HG03469 (cell line): ENCODE results near the gene EDN1.
"Not testable (repeated sequence)": the region's sequence is repeated elsewhere in the genome, so short reads cannot be mapped to it uniquely, and the experiment has no call there.

ENCODE experiments used
- ATAC-seq: cut with Tn5 transposase; IDR thresholded peaks from one replicate; pipeline ENCODE4 v1.9.1; 2021; ENCODE audit warnings: mild to moderate bottlenecking, moderate library complexity, moderate number of reproducible peaks; ENCODE audit not compliant: unreplicated experiment

Gene EDN1

DNA sequence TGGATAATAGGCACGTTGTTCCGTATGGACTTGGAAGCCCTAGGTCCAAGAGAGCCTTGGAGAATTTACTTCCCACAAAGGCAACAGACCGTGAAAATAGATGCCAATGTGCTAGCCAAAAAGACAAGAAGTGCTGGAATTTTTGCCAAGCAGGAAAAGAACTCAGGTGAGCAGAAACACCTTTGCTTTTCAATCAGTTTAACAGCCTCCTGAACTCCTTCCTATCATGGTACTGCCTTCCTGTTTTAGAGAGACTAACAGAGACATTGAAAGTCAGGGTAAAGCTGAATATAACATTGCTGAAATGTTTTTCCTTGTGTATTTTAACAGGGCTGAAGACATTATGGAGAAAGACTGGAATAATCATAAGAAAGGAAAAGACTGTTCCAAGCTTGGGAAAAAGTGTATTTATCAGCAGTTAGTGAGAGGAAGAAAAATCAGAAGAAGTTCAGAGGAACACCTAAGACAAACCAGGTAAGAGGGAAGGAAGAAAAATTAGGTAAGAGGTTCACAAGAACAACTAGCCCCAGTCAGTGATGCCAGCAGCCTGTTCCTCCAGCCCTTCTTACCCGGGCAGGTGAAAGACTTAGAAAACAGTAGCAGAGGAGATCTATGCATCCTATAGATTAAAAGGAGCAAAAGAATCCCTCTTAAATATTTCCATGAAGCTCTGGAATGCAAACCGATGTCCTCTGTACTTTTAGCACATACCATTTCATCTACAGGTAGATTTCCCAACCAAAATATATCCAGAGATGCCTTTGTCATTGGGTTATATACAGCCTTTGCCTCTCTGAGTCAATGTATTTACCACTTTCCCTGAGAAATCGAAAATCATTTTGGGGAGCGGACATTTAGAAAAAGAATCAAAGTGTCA lies 4.0 kb downstream of the EDN1 start:
- ATAC-seq, result no peak

DNA sequence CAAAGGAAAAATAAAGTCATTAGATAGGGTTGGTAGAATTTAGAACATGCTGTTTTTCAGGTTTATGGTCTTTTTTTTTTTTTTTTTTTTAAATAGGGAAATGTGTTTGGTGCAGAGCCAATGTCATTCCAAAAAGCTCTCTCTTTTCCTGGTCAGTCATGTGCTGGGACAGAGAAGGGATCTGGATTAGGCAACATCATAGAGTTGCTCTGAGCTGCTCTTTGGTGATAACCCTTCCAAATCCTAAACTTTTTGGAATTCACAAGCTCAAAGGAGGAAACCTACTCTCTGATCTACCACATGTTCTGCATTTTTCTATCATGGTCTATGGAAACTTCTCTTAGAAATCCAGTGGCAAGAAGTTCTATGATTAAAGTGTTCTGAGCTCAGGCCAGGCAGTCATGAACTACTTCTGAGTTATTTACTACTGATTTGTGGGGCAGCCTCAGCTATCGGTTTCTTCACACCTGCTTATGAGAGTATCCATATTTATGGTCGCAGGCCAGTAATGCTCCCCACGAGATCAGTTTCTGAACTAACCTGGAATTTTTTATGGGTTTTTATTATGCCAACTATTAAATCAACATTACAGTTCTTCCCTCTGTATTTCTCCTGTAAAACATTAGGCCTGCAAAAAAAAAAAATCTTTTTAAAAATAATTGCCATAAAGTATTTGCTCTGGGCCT lies 4.8 kb downstream of the EDN1 start:
- no peak for ATAC-seq

DNA sequence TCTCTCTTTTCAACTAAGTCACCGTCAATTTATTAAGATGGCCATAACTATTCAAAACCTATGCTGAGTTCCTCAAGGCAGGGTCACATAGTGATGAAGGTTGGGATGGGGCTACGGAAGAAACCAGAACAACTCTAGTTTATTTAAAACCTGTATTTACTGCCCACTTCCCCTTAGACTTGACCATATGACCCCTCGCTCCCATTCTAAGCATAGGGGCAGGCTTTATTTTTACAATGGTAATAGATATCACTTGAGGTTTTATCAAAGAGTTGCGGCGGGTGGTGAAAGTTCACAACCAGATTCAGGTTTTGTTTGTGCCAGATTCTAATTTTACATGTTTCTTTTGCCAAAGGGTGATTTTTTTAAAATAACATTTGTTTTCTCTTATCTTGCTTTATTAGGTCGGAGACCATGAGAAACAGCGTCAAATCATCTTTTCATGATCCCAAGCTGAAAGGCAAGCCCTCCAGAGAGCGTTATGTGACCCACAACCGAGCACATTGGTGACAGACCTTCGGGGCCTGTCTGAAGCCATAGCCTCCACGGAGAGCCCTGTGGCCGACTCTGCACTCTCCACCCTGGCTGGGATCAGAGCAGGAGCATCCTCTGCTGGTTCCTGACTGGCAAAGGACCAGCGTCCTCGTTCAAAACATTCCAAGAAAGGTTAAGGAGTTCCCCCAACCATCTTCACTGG lies 5.5 kb downstream of the EDN1 start:
- ATAC-seq, result no peak

DNA sequence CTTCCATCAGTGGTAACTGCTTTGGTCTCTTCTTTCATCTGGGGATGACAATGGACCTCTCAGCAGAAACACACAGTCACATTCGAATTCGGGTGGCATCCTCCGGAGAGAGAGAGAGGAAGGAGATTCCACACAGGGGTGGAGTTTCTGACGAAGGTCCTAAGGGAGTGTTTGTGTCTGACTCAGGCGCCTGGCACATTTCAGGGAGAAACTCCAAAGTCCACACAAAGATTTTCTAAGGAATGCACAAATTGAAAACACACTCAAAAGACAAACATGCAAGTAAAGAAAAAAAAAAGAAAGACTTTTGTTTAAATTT lies 6.1 kb downstream of the EDN1 start:
- ATAC-seq, result no peak

DNA sequence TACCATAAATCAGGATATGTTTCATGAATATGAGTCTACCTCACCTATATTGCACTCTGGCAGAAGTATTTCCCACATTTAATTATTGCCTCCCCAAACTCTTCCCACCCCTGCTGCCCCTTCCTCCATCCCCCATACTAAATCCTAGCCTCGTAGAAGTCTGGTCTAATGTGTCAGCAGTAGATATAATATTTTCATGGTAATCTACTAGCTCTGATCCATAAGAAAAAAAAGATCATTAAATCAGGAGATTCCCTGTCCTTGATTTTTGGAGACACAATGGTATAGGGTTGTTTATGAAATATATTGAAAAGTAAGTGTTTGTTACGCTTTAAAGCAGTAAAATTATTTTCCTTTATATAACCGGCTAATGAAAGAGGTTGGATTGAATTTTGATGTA lies 6.4 kb downstream of the EDN1 start:
- no peak for ATAC-seq

DNA sequence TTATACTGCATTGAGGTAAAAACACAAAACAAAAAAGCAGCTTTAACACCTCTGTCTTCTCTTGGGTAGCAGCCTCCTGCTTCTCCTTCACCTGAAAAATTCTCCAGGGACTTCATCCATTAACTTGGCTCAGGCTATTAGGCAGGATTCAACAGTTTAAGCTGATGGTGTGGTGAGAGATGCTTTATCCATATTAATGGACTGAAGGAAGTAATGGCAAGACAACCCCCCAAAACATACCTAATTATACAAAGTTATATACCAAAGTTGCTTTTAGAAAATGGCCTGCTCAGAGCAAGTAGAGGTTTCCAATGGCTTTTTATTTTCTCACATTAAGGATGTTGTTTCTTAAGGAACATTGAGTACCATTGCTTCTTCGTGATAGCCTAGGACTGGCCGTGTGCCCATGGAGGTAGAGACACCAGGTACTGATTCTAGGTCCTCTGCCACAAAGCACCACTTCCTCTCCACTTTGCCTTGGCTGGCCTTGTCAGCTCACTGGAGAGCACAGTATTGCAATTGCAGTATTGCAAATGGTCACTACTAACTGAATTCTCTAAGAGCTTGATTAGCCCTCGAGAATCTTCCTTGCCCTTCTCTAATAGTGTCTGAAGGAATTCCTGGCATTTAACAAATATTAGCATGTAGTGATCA lies 7.3 kb downstream of the EDN1 start:
- no peak for ATAC-seq

DNA sequence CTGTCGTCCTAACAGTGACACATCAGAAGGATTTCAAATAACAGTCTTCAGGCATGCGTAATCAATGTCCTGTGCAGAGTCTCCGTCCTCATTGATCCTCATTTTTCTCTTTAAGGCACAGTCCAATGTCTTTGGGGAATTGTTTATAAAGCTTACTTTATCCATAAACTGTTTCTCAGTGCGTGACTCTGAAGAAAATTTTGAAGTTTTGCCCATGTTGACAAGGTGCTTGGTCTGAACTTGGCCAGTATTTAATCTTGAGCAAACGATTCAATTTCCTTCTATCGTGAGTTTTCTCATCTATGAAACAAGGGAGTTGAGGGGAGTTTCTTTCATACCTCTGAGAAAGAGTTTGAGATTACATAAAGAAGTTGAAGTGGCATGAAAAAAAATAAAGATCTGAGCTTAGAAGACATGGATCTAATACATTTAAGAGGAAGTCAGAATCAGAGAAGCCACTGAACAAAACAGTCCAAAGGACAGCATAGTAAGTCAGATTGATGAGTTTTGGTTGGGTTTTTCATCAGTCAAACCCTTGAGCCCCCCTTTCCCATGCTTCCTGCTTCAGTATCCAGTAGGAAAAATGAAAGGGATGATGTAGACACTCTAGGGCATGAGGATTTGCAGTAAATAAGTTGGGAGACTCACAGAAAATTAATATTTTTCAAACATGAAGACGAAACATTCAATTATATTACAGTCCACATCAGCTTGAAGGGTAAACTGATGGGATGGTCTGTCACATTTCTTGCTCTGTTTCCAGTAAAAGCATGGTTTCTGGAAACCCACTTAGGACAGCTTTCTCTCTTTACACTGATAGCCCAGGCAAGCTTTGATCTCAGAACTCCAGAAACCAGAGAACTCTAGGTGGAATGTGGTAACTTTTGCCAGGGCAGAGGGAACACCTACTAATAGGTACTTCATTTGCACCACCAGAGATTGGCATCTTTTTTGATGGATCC lies 8.1 kb downstream of the EDN1 start:
- ATAC-seq, result no peak

DNA sequence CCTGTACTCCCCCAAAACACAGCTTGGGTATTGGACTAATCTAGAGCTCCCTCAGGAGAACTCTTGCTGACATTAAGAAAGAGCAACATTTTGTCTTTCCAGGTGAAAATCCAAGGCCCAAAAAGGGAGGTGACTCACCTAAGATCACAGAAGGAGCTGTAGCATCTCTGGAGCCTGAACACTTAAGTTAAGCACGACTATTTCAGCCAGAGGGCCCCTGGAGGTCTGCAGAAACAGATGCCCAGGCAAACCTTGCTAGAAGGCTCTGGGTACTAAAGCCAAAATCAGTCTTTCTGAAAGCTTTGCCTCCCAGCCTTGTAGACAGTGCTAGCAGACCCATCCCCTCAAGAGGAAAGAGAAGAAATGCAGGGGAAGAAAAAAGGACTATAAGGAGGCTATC lies 8.8 kb downstream of the EDN1 start:
- no peak for ATAC-seq

DNA sequence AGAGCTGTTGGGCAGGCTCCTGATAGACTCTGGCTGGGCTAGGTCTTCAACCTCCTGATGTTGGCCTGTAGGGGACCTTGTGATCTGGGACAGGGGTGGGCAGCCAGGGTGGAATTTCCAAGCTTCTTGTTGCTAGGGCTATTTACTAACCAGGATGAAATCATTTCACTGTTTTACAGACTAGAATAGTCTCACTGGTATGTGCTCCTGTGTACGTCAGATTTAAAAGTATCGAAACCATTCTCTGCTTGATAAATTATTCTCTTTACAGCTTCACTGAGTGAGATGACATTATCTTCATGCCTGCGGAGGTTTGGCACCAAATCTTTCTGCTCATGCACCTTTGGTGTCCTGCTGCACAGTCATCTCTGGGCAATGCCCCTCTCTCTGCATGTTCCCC lies 10.9 kb downstream of the EDN1 start:
- no peak for ATAC-seq

DNA sequence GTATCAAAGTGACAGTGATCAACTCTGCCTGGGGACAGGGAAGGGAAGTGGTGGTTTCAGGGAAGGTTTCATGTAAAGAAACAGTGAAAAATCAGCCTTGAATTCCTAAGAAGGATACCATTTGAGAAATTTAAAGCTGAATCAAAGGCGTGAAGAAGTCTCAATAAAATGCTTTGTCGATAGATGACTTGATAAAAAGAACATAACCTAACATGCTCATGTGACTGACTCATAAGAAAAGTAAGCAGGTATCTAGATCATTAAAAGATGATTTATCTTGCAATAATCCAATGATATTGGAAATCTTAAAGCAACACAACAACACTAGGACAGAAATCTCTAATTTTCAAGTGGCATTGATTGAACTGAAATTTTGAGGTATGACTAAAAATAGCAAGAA lies 14.3 kb downstream of the EDN1 start:
- no peak for ATAC-seq

DNA sequence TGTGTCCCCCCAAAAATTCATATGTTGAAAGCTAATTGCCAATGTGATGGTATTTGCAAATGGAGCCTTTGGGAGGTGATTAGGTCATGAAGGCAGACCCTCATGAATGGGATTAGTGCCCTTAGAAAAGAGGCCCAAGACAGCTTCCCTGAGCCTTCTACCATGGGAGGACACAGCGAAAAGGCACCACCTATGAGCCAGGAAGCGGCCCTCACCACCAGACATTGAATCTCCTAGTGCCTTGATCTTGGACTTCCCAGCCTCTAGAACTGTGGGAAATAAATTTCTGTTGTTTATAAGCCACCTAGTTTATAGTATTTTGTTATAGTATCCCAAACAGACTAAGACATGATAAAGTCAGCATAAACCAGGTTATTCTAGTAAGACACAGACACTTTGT lies 18.9 kb downstream of the EDN1 start:
- no peak for ATAC-seq

DNA sequence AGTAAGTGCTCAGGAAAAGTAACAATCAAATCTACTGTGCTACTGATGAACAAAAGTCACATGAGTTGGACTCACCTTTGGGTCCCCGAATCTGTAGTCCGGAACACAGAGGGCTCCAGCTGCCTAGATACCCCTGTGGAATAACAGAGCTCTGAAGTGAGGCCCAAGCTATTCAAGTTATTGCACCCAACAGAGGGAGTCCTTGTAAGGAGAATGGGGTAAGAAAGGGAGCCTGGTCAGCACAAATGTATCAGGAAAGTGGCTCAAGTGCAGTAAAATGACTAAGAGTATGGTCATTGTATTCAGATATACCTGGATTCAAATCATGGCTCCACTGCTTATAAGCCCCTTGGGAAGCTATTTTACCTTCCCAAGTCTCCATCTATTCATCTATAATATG lies 20.9 kb downstream of the EDN1 start:
- ATAC-seq, result no peak

DNA sequence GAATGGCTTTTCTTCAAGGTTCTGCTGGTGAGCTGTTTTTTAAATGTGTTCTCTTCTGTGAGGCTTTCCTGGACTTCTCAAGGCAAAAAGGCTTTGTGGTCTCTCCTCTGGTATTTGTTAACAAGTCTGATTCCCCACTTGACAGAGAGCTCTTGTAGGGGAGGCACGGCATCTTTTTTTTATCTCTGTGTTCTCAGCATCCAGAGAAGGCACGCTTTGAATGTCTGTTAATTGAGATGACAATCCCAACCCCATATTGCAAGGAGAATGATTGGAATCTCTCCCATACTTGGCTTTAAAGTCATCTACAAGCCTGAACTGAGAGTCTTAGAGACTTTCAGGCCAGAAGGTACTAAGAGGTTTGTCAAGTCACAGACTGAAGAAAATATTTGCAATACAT lies 22.6 kb downstream of the EDN1 start:
- ATAC-seq, result no peak

DNA sequence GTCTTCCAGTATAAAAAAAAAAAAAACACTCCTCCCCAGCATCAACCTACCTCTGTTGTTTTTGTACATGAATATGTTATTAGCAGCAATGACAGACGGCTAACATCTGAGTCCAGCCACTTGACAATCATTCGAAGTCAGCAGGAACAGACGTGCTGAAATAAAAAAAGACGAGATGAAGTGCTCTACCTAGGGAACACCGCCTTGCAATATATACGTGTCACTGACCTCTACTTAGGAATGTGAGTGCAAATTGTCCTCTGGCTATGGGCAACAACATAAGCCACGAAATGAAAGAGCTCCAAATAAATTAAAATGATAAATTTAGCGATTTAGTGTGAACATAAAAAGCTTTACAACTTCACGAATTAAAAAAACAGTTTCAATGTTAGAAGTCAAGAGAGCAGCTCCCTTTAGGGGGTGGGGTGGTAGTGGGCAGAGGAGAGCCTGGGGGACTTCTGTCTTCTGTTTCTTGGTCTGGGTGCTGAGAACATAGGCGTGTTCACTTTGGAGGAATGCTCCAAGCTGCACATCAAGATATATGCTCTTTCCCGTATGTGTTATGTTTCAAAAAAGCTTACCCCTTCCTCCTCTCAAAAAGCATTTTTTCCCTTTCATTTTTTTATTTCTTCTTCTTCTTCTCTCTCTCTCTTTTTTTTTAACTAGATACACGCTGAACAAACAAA lies 23.3 kb downstream of the EDN1 start:
- ATAC-seq, result no peak

DNA sequence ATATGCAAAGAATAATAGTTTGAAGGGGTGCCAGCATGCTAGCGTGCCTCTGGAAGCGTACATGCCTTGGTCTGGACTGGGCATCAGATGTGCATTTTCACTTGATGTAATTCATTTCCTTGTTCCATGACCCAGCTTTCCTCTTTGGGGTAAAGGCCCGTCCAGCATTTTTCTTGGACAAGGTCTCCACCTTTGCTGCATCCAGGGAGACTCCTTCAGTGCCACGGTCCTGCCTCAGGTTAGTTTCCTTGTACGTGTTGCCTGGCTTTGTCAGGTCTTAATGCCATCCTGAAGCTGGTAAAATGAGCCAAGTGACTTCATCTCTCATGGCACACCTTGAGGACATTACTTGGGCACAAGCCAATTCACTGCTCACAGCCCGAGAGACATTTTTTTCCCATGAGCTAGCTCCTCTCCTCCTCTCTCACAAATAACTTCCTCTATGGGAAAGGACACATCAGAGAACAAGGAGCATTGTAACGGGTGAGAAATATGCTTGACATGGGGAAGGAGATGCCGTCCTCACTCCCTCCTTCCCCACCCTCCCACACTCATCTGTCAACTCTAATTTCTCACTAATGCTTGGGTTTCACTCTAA lies 23.9 kb downstream of the EDN1 start:
- no peak for ATAC-seq

DNA sequence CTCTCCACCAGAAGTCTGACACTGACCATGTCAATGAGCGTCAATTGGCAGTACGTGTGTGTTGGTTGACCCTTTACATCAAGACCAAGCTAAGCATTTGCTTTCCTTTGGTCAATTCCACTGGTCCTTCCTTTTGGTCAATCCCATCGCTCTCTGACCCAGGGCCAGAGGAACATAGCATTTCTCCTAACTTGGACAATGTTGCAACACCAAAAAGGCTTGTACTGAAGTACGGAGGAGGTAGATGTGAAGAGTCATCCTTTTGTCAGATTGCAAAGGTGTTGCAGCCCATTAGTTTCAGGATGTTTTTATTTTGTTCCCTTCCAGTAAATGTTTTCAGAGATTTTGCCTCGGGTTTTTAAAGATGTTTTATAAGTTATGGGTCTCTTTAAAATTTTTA lies 24.6 kb downstream of the EDN1 start:
- ATAC-seq, result no peak

DNA sequence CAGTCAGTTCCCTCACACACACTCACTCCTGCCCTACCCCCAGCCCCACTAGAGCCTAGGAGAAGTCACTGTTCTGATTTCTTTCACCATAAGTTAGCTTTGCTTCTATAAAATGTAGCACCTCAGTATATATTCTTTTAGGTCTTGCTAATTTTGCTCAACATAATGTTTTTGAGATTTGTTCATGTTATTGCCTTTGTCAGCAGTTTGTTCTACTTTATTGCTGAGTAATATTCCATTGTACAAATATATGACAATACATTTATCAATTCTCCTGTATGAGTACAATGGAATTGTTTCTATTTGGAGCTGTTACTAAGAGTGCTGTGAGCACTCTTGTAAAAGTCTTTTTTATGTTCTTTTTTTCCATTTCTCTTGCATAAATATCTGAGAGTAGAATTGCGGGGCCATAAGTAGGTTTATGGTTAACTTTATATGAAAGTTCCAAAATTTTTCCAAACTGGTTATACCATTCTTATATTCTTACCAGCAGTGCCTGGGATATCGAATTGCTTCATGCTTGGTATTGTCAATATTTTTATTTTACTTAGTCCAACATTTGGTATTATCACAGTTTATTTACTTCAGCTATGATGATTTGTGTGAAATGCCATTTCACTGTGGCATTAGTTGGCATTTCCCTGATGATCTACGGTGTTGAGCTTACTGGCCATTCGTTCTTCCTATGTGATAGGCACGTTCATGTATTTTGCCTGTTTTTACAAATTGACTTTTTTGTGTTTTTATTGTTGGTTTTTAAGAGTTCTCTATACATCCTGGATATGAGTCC lies 25.3 kb downstream of the EDN1 start:
- ATAC-seq, result no peak

DNA sequence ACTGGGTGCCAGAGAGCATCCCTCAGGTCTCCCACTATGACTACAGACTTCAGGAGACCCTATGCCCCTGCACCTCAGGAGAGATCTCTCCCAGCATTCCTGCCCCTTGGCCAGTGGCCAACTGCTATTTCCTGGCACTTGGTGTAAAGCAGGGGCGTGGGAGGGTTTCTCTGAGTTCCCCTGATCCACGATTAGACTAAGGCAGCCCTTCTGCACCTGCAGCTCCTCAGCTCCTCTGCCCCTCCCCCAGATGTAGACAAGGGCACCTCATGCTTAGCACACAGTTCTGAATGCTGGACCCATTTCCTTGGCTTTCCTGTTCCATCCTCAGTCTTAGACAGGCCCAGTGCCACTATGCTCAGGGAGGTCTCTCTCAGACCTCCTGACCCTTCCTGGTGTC lies 28.6 kb downstream of the EDN1 start:
- no peak for ATAC-seq

DNA sequence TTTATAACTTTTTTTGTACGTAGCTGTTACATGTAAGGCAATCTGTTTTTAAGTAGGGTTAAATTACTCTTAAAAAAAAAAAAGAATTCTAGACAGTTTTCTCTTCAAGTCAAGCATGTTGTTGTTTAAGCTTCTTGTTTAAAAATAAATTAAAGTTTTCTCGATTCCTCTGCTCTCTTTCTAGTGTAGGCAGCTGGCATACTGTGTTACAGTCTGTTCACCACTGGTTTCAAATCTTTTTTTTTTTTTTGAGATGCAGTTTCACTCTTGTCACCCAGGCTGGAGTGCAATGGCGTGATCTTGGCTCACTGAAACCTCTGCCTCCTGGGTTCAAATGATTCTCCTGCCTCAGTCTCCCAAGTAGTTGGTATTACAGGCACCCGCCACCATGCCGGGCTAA lies 29.9 kb downstream of the EDN1 start:
- ATAC-seq, result not testable (repeated sequence)
